ENCODE data around the gene RAD18. TPM values are rescaled to one million over a fixed set of nuclear protein-coding genes. Genes with fewer than 3 reads are reported as not detected.

The RAD18 gene
- polyA plus RNA-seq, 1 experiment: 10.7 TPM

DNA sequence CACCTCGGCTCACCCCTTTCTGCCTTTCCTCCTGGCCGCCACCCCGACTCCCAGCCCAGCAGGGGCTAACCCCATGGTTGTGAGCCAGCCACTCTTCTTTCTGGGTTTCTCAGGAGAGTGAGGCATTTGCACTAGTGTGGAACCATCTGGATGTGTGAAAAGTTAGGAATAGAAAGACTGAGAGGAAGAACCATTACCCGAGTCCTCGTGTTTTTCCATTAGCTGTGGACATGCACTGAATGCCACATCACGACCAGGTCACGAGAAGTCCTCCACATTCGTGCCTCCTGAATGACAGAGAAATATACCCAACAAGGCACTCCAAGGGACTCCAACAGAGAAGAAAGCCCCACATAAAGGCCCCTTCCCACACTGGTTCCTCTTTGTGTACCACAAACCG, 18.0 kb upstream of the RAD18 start:
- H3K4me3 ChIP-seq (ENCODE audit: low read depth, low read length): no peak overlapping the region
- TF ChIP-seq, protein P1, sequence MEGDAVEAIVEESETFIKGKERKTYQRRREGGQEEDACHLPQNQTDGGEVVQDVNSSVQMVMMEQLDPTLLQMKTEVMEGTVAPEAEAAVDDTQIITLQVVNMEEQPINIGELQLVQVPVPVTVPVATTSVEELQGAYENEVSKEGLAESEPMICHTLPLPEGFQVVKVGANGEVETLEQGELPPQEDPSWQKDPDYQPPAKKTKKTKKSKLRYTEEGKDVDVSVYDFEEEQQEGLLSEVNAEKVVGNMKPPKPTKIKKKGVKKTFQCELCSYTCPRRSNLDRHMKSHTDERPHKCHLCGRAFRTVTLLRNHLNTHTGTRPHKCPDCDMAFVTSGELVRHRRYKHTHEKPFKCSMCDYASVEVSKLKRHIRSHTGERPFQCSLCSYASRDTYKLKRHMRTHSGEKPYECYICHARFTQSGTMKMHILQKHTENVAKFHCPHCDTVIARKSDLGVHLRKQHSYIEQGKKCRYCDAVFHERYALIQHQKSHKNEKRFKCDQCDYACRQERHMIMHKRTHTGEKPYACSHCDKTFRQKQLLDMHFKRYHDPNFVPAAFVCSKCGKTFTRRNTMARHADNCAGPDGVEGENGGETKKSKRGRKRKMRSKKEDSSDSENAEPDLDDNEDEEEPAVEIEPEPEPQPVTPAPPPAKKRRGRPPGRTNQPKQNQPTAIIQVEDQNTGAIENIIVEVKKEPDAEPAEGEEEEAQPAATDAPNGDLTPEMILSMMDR (IDR thresholded peaks at IDR 0.05; ENCODE audit: low read depth, low read length): no peak
- H3K27me3 ChIP-seq (ENCODE audit: control insufficient read depth, insufficient read depth, low read length): peaks cover 35% of the 10 kb centered on the region
- H3K9me3 ChIP-seq (ENCODE audit: control insufficient read depth, insufficient read depth, low read length): peaks cover 3% of the 10 kb centered on the region
- CTCF ChIA-PET: interaction anchor here (0.8 kb wide), 2 partner anchors 15 to 86 kb away, joined by 3 read pairs; no protein-coding TSS in a partner anchor
- no peak overlapping the region for H3K27ac ChIP-seq (ENCODE audit: low read depth, low read length)
- POLR2A ChIA-PET: no interaction called here
- DNase-seq (ENCODE audit: low read depth, low spot score): no peak

GRCh38 chr3:8980756-8981257, 17.5 kb upstream of the RAD18 start:
- ChIA-PET POLR2A (no interaction called here), CTCF (interaction anchor here (0.8 to 1.7 kb wide), 3 partner anchors 8 to 86 kb away, joined by 3 to 4 read pairs (median 3); no protein-coding TSS in a partner anchor)
- Histone ChIP-seq H3K27me3 (ENCODE audit: control insufficient read depth, insufficient read depth, low read length) (peaks cover 35% of the 10 kb centered on the region), H3K9me3 (ENCODE audit: control insufficient read depth, insufficient read depth, low read length) (peaks cover 3% of the 10 kb centered on the region), H3K4me3 (ENCODE audit: low read depth, low read length) (no peak overlapping the region), H3K27ac (ENCODE audit: low read depth, low read length) (no peak overlapping the region)
- TF ChIP-seq, protein P1 (IDR thresholded peaks at IDR 0.05; ENCODE audit: low read depth, low read length): no peak
- DNase-seq (ENCODE audit: low read depth, low spot score): no peak

DNA sequence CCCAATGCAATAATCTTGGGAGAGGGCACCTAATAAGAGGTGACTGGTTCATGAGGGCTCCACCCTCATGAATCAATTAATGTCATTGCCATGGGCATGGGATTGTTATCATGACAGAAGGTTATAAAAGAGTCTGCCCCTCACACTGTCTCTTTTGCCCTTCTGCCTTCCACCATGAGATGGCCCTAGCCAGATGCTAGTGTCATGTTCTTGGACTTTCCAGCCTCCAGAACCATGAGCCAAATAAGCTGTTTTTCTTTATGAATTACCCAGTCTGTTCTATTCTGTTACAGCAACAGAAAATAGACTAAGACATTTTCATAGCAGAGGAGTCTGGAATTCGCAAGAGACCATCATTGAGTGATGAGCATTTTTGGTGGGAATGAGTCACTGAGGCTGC, 16.0 kb upstream of the RAD18 start:
- ChIA-PET CTCF (interaction anchor here (1.7 kb wide), 2 partner anchors 8 to 9 kb away, joined by 4 to 6 read pairs; no protein-coding TSS in a partner anchor), POLR2A (no interaction called here)
- TF ChIP-seq, protein P1 (IDR thresholded peaks at IDR 0.05; ENCODE audit: low read depth, low read length): no peak
- H3K4me3 ChIP-seq (ENCODE audit: low read depth, low read length): no peak overlapping the region
- no peaks in the 10 kb centered on the region; the same call in 1 of the 2 replicates for H3K9me3 ChIP-seq (ENCODE audit: control insufficient read depth, insufficient read depth, low read length)
- peaks cover 31% of the 10 kb centered on the region for H3K27me3 ChIP-seq (ENCODE audit: control insufficient read depth, insufficient read depth, low read length)
- H3K27ac ChIP-seq (ENCODE audit: low read depth, low read length): no peak overlapping the region
- DNase-seq (ENCODE audit: low read depth, low spot score): no peak

DNA sequence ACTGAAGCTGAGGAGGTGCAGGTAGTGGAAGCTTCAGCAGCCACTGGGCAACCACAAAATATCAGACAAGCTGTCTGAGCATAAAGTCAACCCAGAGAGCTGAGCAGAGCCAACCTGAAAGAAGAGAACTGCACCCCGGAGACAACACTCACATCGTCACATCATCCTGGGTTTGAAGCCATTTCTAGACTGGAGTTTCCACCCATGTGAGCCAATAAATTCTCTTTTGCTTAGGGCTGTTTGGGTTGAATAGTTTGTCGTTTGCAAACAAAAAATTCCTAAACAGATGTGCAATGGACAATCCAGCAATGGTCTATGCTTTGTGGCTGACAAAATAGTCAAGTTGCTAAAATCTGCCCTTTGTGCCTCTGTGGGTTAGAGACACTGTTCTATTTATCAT, 15.3 kb upstream of the RAD18 start:
- CTCF ChIA-PET: interaction anchor here (1.7 kb wide), 1 partner anchor 9 kb away, joined by 6 read pairs; no protein-coding TSS in a partner anchor
- POLR2A ChIA-PET: no interaction called here

More for the DNA sequence above, 15.3 kb upstream of the RAD18 start:
- Histone ChIP-seq H3K4me3 (ENCODE audit: low read depth, low read length) (no peak overlapping the region), H3K9me3 (ENCODE audit: control insufficient read depth, insufficient read depth, low read length) (no peaks in the 10 kb centered on the region; the same call in 1 of the 2 replicates), H3K27ac (ENCODE audit: low read depth, low read length) (no peak overlapping the region), H3K27me3 (ENCODE audit: control insufficient read depth, insufficient read depth, low read length) (peaks cover 31% of the 10 kb centered on the region)
- no peak for DNase-seq (ENCODE audit: low read depth, low spot score)
- TF ChIP-seq, protein P1 (IDR thresholded peaks at IDR 0.05; ENCODE audit: low read depth, low read length): no peak
